ENCODE results near the gene STUB1. TPM values are rescaled to one million over a fixed set of nuclear protein-coding genes. Genes with fewer than 3 reads are reported as not detected.

STUB1 gene
- total RNA-seq, 2 experiments from 2014 or later, result 57.1 to 61.7 TPM

GRCh38 chr16:644556-644955, 35.7 kb upstream of the STUB1 start:
- TF ChIP-seq CTCF (IDR thresholded peaks at IDR 0.05), result no peak
- H3K9me3 Mint-ChIP-seq, result no peaks in the 10 kb centered on the region
- H3K27ac Mint-ChIP-seq, result no peak overlapping the region
- peaks cover 17% of the 10 kb centered on the region for H3K4me1 Mint-ChIP-seq (ENCODE audit: low read depth)
- H3K36me3 Mint-ChIP-seq (ENCODE audit: low read depth), result peaks cover 7% of the 10 kb centered on the region
- peak overlapping the region; percentile 78 for H3K4me3 Mint-ChIP-seq
- DNase-seq (no peak), ATAC-seq (no peak)
- intact Hi-C loops (cut with micrococcal nuclease), result no loop called here
- ChIA-PET CTCF (no interaction called here), POLR2A (interaction anchor here (0.6 to 0.7 kb wide), 2 partner anchors 30 to 244 kb away, joined by 3 read pairs; partner anchors contain the start of gene RHBDL1)
- H3K27me3 Mint-ChIP-seq, result no peaks in the 10 kb centered on the region

GRCh38 chr16:645852-646678, 34.1 kb upstream of the STUB1 start:
- ChIA-PET POLR2A (interaction anchor here (0.6 to 1.8 kb wide), 2 partner anchors 10 to 35 kb away, joined by 3 to 4 read pairs; partner anchors contain the start of gene METTL26), CTCF (no interaction called here)
- ATAC-seq, result no peak
- Mint-ChIP-seq H3K27ac (no peak overlapping the region), H3K27me3 (no peaks in the 10 kb centered on the region), H3K36me3 (ENCODE audit: low read depth) (peaks cover 7% of the 10 kb centered on the region), H3K4me1 (ENCODE audit: low read depth) (peaks cover 19% of the 10 kb centered on the region), H3K9me3 (no peaks in the 10 kb centered on the region), H3K4me3 (no peak overlapping the region)
- no peak for DNase-seq
- intact Hi-C loops (cut with micrococcal nuclease), result no loop called here
- TF ChIP-seq CTCF (IDR thresholded peaks at IDR 0.05), result no peak

GRCh38 chr16:646679-647172, 33.5 kb upstream of the STUB1 start:
- peaks cover 19% of the 10 kb centered on the region for H3K4me1 Mint-ChIP-seq (ENCODE audit: low read depth)
- no peak overlapping the region for H3K4me3 Mint-ChIP-seq
- H3K36me3 Mint-ChIP-seq (ENCODE audit: low read depth), result peaks cover 7% of the 10 kb centered on the region
- no peak for ATAC-seq
- TF ChIP-seq CTCF (IDR thresholded peaks at IDR 0.05), result no peak
- POLR2A ChIA-PET, result interaction anchor here (0.6 to 4.8 kb wide), 3 partner anchors 10 to 34 kb away, joined by 3 to 28 read pairs (median 4); partner anchors contain the start of gene METTL26
- no peaks in the 10 kb centered on the region for H3K9me3 Mint-ChIP-seq
- H3K27me3 Mint-ChIP-seq, result no peaks in the 10 kb centered on the region
- CTCF ChIA-PET, result interaction anchor here (1.8 kb wide), 1 partner anchor 35 kb away, joined by 6 read pairs; no protein-coding TSS in a partner anchor
- no peak for DNase-seq
- intact Hi-C loops (cut with micrococcal nuclease), result no loop called here
- peak overlapping the region; percentile 20 for H3K27ac Mint-ChIP-seq

GRCh38 chr16:647173-647902, 32.9 kb upstream of the STUB1 start:
- intact Hi-C loops (cut with micrococcal nuclease), result no loop called here
- Mint-ChIP-seq H3K4me1 (ENCODE audit: low read depth) (peaks cover 19% of the 10 kb centered on the region), H3K36me3 (ENCODE audit: low read depth) (peaks cover 7% of the 10 kb centered on the region), H3K27me3 (no peaks in the 10 kb centered on the region), H3K4me3 (peak overlapping the region; percentile 86), H3K9me3 (no peaks in the 10 kb centered on the region), H3K27ac (no peak overlapping the region)
- TF ChIP-seq CTCF (IDR thresholded peaks at IDR 0.05), result no peak
- ATAC-seq, result no peak
- no peak for DNase-seq
- CTCF ChIA-PET, result interaction anchor here (0.9 to 1.8 kb wide), 6 partner anchors 10 to 34 kb away, joined by 3 to 13 read pairs (median 3); partner anchors contain the start of gene METTL26
- POLR2A ChIA-PET, result interaction anchor here (1.0 to 4.8 kb wide), 5 partner anchors 10 to 39 kb away, joined by 3 to 28 read pairs (median 4); partner anchors contain the start of genes METTL26 and RHOT2
